ENCODE results near the gene FAM221A. TPM values are rescaled to one million over a fixed set of nuclear protein-coding genes. Genes with fewer than 3 reads are reported as not detected.

The FAM221A gene
- total RNA-seq, 1 experiment from 2014 or later: 23.3 TPM

DNA sequence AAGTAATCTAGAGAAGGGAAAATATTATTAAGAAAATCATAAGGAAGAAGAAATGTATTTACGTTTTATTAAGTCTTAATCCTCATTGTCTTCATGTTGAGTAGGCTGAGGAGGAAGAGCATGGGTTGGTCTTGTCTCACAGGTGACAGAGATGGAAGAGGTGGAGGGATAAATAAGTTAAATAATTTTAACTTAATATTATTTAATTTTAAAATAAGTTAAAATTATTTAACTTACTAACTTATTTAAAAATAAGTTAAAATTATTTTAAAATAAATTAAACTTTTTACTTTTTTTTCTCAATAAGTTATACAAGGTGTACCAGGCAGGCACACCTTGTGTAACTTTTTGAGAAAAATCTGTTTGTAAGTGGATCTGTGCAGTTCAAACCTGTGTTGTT is 66.6 kb downstream of the FAM221A start:
- Mint-ChIP-seq H3K27me3 (ENCODE audit: low read depth) (peaks cover 3% of the 10 kb centered on the region; the same call in 1 of the 2 replicates), H3K9me3 (peaks cover 50% of the 10 kb centered on the region), H3K36me3 (peaks cover 16% of the 10 kb centered on the region), H3K4me3 (no peak overlapping the region), H3K4me1 (no peaks in the 10 kb centered on the region), H3K27ac (no peak overlapping the region)
- POLR2A ChIA-PET: no interaction called here
- no peak for DNase-seq (ENCODE audit: low spot score)
- no peak for ATAC-seq
- no peak for TF ChIP-seq SMAD3 (CRISPR knock-in tag; IDR thresholded peaks at IDR 0.05; ENCODE audit: borderline replicate concordance)
- TF ChIP-seq HMGA2 (CRISPR knock-in tag; IDR thresholded peaks at IDR 0.05): peak; percentile 91
- CTCF ChIA-PET: no interaction called here

GRCh38 chr7:23751852-23752251 is 71.9 kb downstream of the FAM221A start:
- ATAC-seq: no peak
- TF ChIP-seq TEAD1 (CRISPR knock-in tag; IDR thresholded peaks at IDR 0.05) (no peak), ZNF263 (CRISPR knock-in tag; IDR thresholded peaks at IDR 0.05; ENCODE audit: low read depth) (no peak), ZNF138 (CRISPR knock-in tag; conservative IDR thresholded peaks at IDR 0.05) (no peak), ZNF416 (CRISPR knock-in tag; IDR thresholded peaks at IDR 0.05) (no peak), ZNF425 (CRISPR knock-in tag; conservative IDR thresholded peaks at IDR 0.05) (no peak), EMX1 (CRISPR knock-in tag; IDR thresholded peaks at IDR 0.05) (no peak)
- H3K4me3 Mint-ChIP-seq: no peak overlapping the region
- peaks cover 5% of the 10 kb centered on the region; the same call in 1 of the 2 replicates for H3K27me3 Mint-ChIP-seq (ENCODE audit: low read depth)
- no peak for DNase-seq (ENCODE audit: low spot score)
- peaks cover 24% of the 10 kb centered on the region for H3K9me3 Mint-ChIP-seq
- ChIA-PET POLR2A (no interaction called here), CTCF (interaction anchor here (0.6 kb wide), 1 partner anchor 31 kb away, joined by 3 read pairs; no protein-coding TSS in a partner anchor)
- H3K27ac Mint-ChIP-seq: no peak overlapping the region
- H3K4me1 Mint-ChIP-seq: peaks cover 6% of the 10 kb centered on the region
- no peaks in the 10 kb centered on the region for H3K36me3 Mint-ChIP-seq

Other genes starting within 250 kb of the FAM221A start
- 129 to 165 TPM (median 164 TPM) in 3 replicates for gene IGF2BP3, start 209.7 kb upstream of the FAM221A start, total RNA-seq (2021)
- 110 to 144 TPM (median 133 TPM) in 3 replicates for gene TRA2A, start 148.2 kb upstream of the FAM221A start, total RNA-seq (2021)
- gene CCDC126, start 82.8 kb upstream of the FAM221A start, total RNA-seq (2021): 3.3 to 5.1 TPM (median 3.8 TPM) in 3 replicates
- 0.21 to 0.42 TPM (median 0.30 TPM) in 3 replicates for gene STK31, start 30.0 kb downstream of the FAM221A start, total RNA-seq (2021)

Data from WTC11 (cell line).